IPS-15b (cell line): Measurements from ENCODE around the gene FAM151A.

ENCODE experiments used
- H3K27me3 ChIP-seq: one replicate; pipeline ENCODE4 v1.6.1; 2013; ENCODE audit warnings: low read length; ENCODE audit not compliant: control insufficient read depth, insufficient read depth
- H3K36me3 ChIP-seq: one replicate; pipeline ENCODE4 v1.6.1; 2013; ENCODE audit warnings: low read length; ENCODE audit not compliant: control insufficient read depth, insufficient read depth
- H3K4me1 ChIP-seq: one replicate; pipeline ENCODE4 v1.6.1; 2013; ENCODE audit warnings: mild to moderate bottlenecking, low read length; ENCODE audit not compliant: control insufficient read depth, insufficient read depth
- H3K4me3 ChIP-seq: one replicate; pipeline ENCODE4 v1.5.1; 2013; ENCODE audit warnings: low read depth, low read length
- H3K9ac ChIP-seq: one replicate; pipeline ENCODE4 v1.6.1; 2013; ENCODE audit warnings: low read depth, mild to moderate bottlenecking, low read length
- H3K9me3 ChIP-seq: one replicate; pipeline ENCODE4 v1.6.1; 2013; ENCODE audit warnings: mild to moderate bottlenecking, low read length; ENCODE audit not compliant: control insufficient read depth, insufficient read depth

The FAM151A gene

DNA sequence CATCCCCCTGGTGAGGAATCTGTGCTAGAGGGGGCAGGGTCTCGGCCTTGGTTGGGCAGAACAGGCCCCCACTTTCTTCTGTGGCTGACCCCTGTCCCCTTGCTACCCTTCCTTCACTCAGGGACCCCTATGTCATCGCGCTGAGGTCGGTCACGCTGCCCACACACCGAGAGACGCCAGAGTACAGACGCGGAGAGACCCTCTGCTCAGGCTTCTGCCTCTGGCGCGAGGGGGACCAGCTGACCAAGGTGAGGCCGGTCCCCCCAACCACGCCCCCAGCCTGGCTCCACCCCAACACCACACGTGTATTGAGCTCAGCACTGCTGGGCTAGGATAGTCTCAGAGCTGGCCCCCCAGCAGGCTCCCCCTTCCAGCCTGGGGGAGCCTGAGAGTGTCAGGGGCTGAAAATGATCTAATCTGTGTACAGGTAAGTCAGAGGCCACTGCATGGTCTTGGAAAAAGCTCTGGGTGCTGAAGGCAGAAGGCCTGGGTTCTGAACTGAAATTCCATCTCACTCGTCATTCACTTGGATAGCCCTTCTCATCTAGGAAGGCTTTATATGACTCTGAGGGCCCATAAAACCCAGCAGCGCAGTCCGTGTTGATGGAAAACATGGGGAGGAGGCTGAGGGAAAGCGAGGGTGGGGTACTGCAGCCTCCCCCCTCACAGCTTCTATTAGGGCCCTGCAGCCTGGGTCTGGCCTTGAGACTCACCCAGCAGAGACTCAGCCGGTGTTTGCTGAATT lies 15.3 kb downstream of the FAM151A start:
- H3K36me3 ChIP-seq = peaks cover 6% of the 10 kb centered on the region

GRCh38 chr1:54606990-54607325 lies 16.4 kb downstream of the FAM151A start:
- Histone ChIP-seq H3K4me1 (no peaks in the 10 kb centered on the region), H3K27me3 (no peaks in the 10 kb centered on the region), H3K9me3 (no peaks in the 10 kb centered on the region), H3K9ac (no peak overlapping the region), H3K4me3 (no peak overlapping the region), H3K36me3 (peaks cover 6% of the 10 kb centered on the region)

More for the DNA sequence above, 15.3 kb downstream of the FAM151A start:
- Histone ChIP-seq H3K9me3 (no peaks in the 10 kb centered on the region), H3K4me3 (no peak overlapping the region), H3K27me3 (no peaks in the 10 kb centered on the region), H3K9ac (no peak overlapping the region), H3K4me1 (no peaks in the 10 kb centered on the region)

- H3K4me3 ChIP-seq = no peak overlapping the region
- no peaks in the 10 kb centered on the region for H3K4me1 ChIP-seq
- no peaks in the 10 kb centered on the region for H3K27me3 ChIP-seq
- H3K9ac ChIP-seq = no peak overlapping the region
- peaks cover 6% of the 10 kb centered on the region for H3K36me3 ChIP-seq
- H3K9me3 ChIP-seq = no peaks in the 10 kb centered on the region
These were observed 17.0 kb downstream of the FAM151A start for GRCh38 chr1:54606096-54606989.

DNA sequence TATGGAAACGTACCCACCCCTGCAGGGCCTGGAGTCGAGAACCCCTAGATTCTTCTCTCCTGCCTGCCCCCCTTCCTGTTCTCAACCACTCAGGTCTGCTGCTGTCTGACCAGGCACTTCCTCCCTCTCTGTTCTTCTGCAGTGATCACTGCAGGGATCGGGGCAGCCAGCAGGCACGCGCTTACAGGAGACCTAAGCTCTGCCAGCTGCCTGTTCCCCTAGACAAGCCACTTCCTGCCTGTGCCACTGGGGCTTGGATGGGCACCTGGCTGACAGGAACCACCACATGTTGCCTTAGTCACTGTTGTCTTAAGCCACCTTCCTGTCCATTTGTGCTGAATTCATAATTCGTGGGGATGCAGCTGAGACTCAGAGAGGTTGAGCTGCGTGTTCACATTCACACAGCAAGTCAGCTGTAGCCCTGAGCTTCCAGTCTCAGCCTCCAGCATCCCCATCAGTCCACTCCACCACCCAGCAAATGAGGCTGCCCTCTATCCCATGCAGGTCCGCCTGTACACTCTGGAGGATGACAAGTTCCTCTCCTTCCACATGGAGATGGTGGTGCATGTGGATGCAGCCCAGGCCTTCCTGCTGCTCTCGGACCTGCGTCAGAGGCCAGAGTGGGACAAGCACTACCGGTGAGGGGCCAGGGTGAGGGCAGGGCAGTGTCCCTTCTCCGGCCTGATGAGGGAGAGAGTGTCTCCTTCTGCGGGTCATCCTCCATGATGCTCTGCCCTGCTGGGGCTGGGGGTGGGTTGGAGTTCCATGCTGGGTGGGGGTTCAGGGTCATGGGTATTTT lies 18.6 kb downstream of the FAM151A start:
- Histone ChIP-seq H3K36me3 (peaks cover 6% of the 10 kb centered on the region), H3K27me3 (no peaks in the 10 kb centered on the region), H3K9me3 (no peaks in the 10 kb centered on the region), H3K9ac (no peak overlapping the region), H3K4me1 (no peaks in the 10 kb centered on the region), H3K4me3 (no peak overlapping the region)

DNA sequence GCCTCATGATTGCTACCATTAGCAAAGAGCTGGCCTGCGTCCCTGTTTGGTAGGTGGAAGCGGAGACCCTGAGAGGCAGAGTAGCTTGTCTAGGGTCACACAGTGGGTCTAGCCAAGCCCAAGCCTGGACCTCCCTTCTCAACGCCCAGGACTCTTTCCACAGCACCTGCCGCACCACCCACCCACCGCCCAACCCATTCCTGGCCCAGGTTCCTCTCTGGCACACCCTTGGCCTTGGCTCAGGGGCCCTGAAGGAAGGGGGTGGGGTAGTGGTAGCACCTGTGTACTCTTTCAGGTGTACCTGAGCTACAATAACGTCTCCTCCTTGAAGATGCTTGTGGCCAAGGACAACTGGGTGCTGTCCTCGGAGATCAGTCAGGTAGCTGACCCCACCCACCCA lies 19.3 kb downstream of the FAM151A start:
- H3K36me3 ChIP-seq = peaks cover 3% of the 10 kb centered on the region
- no peaks in the 10 kb centered on the region for H3K27me3 ChIP-seq
- H3K9me3 ChIP-seq = no peaks in the 10 kb centered on the region
- H3K4me3 ChIP-seq = no peak overlapping the region
- no peak overlapping the region for H3K9ac ChIP-seq
- H3K4me1 ChIP-seq = no peaks in the 10 kb centered on the region

DNA sequence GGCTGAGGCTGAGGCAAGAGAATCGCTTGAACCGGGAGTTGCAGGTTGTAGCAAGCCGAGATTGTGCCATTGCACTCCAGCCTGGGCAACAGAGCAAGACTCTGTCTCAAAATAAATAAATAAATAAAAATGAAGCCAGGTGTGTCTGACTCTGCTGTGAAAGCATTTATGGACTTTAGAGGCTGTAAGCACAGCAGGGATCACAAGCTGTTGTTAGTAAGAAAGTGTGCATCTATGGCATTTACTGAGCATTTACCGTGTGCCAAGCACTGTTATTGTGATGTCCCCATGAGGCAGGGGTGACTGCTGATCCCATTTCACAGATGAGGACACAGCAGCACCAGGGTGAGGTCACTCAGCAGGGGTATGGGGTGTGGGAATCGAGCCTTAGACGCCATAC lies 20.1 kb downstream of the FAM151A start:
- Histone ChIP-seq H3K4me3 (no peak overlapping the region), H3K9me3 (no peaks in the 10 kb centered on the region), H3K4me1 (no peaks in the 10 kb centered on the region), H3K36me3 (peaks cover 3% of the 10 kb centered on the region), H3K9ac (no peak overlapping the region), H3K27me3 (no peaks in the 10 kb centered on the region)

- no peaks in the 10 kb centered on the region for H3K27me3 ChIP-seq
- no peak overlapping the region for H3K4me3 ChIP-seq
These were observed 20.8 kb downstream of the FAM151A start for GRCh38 chr1:54602554-54602953.

DNA sequence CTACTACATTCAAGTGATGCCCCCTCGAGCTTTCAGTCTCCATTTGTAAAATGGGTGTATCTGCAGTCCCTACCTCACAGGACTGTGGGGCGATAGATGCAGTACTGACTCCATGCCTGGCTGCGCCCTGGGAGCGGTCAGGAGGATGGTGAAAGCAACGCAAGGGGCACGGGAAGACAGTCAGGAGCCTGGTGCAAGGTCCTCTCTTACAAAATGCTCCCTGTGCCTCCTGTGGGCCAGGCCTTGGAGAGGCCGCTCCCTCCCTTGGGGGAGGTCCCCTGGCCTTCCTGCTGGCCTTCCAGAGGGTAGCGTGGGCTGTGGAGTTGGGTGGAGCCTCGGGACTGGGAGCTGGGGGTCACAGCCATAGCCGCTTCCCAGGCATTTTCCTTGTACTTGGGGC lies 21.6 kb downstream of the FAM151A start:
- no peaks in the 10 kb centered on the region for H3K27me3 ChIP-seq
- no peaks in the 10 kb centered on the region for H3K9me3 ChIP-seq
- no peaks in the 10 kb centered on the region for H3K4me1 ChIP-seq
- H3K4me3 ChIP-seq = no peak overlapping the region
- H3K9ac ChIP-seq = no peak overlapping the region
- peaks cover 3% of the 10 kb centered on the region for H3K36me3 ChIP-seq

More at GRCh38 chr1:54602554-54602953, 20.8 kb downstream of the FAM151A start:
- no peaks in the 10 kb centered on the region for H3K4me1 ChIP-seq
- H3K36me3 ChIP-seq = peaks cover 3% of the 10 kb centered on the region
- no peak overlapping the region for H3K9ac ChIP-seq
- no peaks in the 10 kb centered on the region for H3K9me3 ChIP-seq

- Histone ChIP-seq H3K9ac (no peak overlapping the region), H3K27me3 (no peaks in the 10 kb centered on the region), H3K4me1 (no peaks in the 10 kb centered on the region), H3K9me3 (no peaks in the 10 kb centered on the region), H3K36me3 (peaks cover 3% of the 10 kb centered on the region), H3K4me3 (no peak overlapping the region)
These were observed 22.2 kb downstream of the FAM151A start for GRCh38 chr1:54600947-54601721.

DNA sequence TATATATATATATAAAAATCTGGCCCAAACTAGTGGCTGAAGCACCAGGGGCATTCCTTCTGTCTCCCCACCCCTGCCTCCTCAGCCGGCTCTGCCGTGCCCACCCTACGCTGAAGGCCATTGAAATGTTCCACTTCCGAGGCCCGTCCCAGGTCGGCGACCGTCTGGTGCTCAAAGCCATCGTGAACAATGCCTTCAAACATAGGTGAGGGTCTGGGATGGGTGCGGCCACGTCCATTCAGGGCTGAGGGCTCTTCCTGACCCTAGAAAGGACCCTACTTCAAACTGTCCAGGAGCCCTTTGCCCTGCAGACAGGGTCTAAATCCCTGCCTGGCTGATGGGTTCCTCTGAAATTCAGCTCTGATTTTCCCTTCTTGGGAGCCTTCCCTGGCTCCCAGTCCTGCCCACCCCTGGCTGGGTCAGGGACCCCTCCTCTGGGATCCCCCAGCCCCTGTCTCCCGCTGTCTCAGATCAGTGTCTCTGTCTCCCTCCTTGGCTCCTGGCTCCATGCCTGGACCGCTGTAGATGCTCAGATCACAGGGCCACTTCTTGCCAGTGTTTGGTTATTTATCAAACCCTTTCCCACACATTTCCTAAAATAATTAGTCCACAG lies 24.0 kb downstream of the FAM151A start:
- no peak overlapping the region for H3K4me3 ChIP-seq
- H3K36me3 ChIP-seq = peaks cover 3% of the 10 kb centered on the region
- H3K4me1 ChIP-seq = no peaks in the 10 kb centered on the region
- no peaks in the 10 kb centered on the region for H3K9me3 ChIP-seq
- no peak overlapping the region for H3K9ac ChIP-seq
- no peaks in the 10 kb centered on the region for H3K27me3 ChIP-seq
